SK-N-SH (cell line): ENCODE measurements around the gene SLC2A9.

Experiments used
- TF ChIP-seq, protein P1 (sequence below): fragments of 200-600 bp; sonication (generic); IDR thresholded peaks from 2 replicates; pipeline ENCODE4 v1.6.1; 2017; ENCODE audit warnings: antibody characterized with exemption, mild to moderate bottlenecking, moderate library complexity
- TF ChIP-seq, protein P2 (sequence below): IDR thresholded peaks from 2 replicates; pipeline ENCODE4 v1.4.0; 2012; ENCODE audit warnings: low read depth

DNA sequence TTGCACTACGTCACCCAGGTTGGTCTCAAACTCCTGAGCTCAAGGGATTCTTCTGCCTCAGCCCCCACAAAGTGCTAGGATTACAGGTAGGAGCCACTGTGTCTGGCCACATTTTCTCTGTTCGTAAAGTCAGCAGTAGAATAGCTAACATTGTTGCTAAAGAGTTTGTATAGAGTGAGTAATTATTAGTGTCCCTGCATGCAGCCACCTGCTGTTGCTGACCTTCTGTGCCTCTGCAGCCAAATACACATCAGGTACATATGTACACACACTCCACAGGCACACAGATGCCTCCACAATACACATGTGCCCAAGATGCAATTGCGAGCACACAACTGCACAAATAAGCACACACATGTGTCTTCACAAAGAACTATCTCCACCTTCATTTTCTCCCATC is 228.9 kb downstream of the SLC2A9 start:
- TF ChIP-seq, protein P1, sequence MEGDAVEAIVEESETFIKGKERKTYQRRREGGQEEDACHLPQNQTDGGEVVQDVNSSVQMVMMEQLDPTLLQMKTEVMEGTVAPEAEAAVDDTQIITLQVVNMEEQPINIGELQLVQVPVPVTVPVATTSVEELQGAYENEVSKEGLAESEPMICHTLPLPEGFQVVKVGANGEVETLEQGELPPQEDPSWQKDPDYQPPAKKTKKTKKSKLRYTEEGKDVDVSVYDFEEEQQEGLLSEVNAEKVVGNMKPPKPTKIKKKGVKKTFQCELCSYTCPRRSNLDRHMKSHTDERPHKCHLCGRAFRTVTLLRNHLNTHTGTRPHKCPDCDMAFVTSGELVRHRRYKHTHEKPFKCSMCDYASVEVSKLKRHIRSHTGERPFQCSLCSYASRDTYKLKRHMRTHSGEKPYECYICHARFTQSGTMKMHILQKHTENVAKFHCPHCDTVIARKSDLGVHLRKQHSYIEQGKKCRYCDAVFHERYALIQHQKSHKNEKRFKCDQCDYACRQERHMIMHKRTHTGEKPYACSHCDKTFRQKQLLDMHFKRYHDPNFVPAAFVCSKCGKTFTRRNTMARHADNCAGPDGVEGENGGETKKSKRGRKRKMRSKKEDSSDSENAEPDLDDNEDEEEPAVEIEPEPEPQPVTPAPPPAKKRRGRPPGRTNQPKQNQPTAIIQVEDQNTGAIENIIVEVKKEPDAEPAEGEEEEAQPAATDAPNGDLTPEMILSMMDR = no peak
- TF ChIP-seq, protein P2, sequence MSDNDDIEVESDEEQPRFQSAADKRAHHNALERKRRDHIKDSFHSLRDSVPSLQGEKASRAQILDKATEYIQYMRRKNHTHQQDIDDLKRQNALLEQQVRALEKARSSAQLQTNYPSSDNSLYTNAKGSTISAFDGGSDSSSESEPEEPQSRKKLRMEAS = no peak
